H1 (cell line): Measurements from ENCODE around the gene EMC10. TPM values are rescaled to one million over a fixed set of nuclear protein-coding genes. Genes with fewer than 3 reads are reported as not detected.

Experiments
- ATF3 ChIP-seq: IDR thresholded peaks from 2 replicates; pipeline ENCODE4 v1.6.1; 2011; ENCODE audit warnings: low read depth, mild to moderate bottlenecking, low read length; ENCODE audit not compliant: insufficient read depth
- CTBP2 ChIP-seq: IDR thresholded peaks from 2 replicates; pipeline ENCODE4 v1.7.0; 2011; ENCODE audit warnings: borderline replicate concordance, mild to moderate bottlenecking, moderate library complexity, mixed read lengths, low read length; ENCODE audit not compliant: insufficient read depth, insufficient read length
- KDM5A ChIP-seq: fragments of 200-600 bp; IDR thresholded peaks from 2 replicates; pipeline ENCODE4 v1.7.1; 2012; ENCODE audit warnings: mild to moderate bottlenecking, low read length, inconsistent platforms, mixed read lengths
- PHF8 ChIP-seq: fragments of 200-600 bp; sonication (generic); conservative IDR thresholded peaks from 2 replicates; pipeline ENCODE4 v1.7.1; 2012; ENCODE audit warnings: low read depth, mild to moderate bottlenecking, inconsistent platforms, low read length, moderate library complexity
- SUZ12 ChIP-seq: fragments of 200-600 bp; sonication (generic); IDR thresholded peaks from 2 replicates; pipeline ENCODE4 v1.6.1; 2012; ENCODE audit warnings: mild to moderate bottlenecking, inconsistent platforms, low read length, moderate library complexity, mixed read lengths
- polyA plus RNA-seq, 7 experiments: library from polyadenylated mRNA; depleted of rRNA in 3 of 7; stranded (reverse) in 5 of 7; unstranded in 2 of 7; fragments of >200 nt in 5 of 7; fragments of 200-250 nt in 2 of 7; gene quantifications; 1 replicate in 5 of 7; 2 replicates in 1 of 7; 4 replicates in 1 of 7; pipeline versions ENCODE4 v1.2.1 to v1.2.3, GENCODE V29; 2011 to 2013; ENCODE audit warnings: missing spikeins in 2 of 7, mixed read lengths in 2 of 7
- total RNA-seq: library from RNA; stranded (reverse); fragmentation: NEBNext Ultra II Directional; extraction: Animal tissue kit (Norgen Biotek cat#: 25700); gene quantifications from 2 replicates; pipeline ENCODE4 v1.2.1, GENCODE V29; 2021

EMC10 gene
- total and polyA plus RNA-seq, 2 of the 8 experiments (the other 6 are each of a cell fraction or from before 2014, with no cell fraction given), result 77.6 to 103 TPM

- TF ChIP-seq PHF8, result no peak
- no peak for TF ChIP-seq SUZ12
- TF ChIP-seq KDM5A, result no peak
- TF ChIP-seq CTBP2, result no peak
- no peak for TF ChIP-seq ATF3
These were observed 3.5 kb downstream of the EMC10 start (continued) for GRCh38 chr19:50479761-50480251.
